ENCODE data around the gene NCKAP5.

Gene NCKAP5

DNA sequence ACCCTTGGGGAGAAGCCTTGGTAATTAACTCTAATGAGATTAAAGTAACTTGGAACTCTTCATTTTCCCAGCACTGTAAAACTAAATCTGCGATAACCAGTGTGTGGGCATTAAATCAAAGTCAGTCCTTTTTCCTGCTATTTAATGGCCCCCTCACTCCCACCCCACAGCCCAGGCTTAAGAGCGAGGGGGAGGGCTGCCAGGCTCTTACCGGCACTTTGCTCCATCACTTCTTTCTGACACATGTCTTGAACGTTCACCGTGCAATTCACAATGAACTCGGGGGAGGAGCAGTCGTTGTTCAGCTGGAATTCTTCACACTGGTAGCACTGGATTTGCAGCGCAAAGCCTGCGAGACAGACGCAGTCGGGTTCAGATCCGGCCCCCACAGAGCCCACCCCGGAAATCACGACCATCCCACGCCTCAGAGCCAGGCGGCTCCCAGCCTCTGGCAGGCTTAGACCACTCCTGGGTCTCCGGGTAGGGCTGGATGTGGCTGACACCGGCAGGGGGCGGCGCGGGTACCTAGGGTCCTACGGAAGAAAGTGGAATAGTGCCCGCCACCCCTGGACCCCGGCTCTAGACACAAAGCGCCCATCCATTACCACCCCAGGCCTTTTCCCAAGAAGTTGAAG, 900.0 kb downstream of the NCKAP5 start:
- Mint-ChIP-seq H3K27me3 (peaks cover 16 to 21% of the 10 kb centered on the region in 2 donors), H3K36me3 (ENCODE audit: insufficient read depth) (no peaks in the 10 kb centered on the region), H3K9me3 (peaks cover 0 to 7% of the 10 kb centered on the region in 2 donors), H3K4me1 (ENCODE audit: low read depth in 2 of 2) (no peaks in the 10 kb centered on the region), H3K4me3 (no peak overlapping the region), H3K27ac (no peak overlapping the region)
- no peak for ATAC-seq (replicated peaks)
- no peak for DNase-seq

DNA sequence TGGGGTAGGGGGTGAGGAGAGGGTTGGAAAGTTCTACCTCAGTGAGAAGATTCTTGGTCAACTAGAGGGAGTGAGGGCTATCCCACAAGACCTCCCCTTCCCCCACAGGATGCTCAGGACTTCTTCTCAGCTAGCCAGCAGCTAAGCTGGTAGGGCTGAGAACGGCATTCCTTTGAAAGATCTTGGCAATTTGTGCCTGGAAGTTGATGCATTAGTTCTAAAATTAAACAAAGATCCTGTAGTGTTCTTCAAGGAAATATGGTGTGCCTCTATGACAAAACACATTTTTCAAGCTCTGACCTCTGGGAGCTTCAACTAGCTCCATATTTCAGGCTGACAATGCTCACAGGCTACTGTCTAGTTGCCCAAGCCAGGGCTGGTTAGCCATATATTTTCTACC, 900.6 kb downstream of the NCKAP5 start:
- H3K27me3 Mint-ChIP-seq: peaks cover 16 to 21% of the 10 kb centered on the region in 2 donors
- H3K36me3 Mint-ChIP-seq (ENCODE audit: insufficient read depth): no peaks in the 10 kb centered on the region
- ATAC-seq (replicated peaks) (no peak), DNase-seq (no peak)
- no peaks in the 10 kb centered on the region for H3K4me1 Mint-ChIP-seq (ENCODE audit: low read depth in 2 of 2)
- peaks cover 0 to 7% of the 10 kb centered on the region in 2 donors for H3K9me3 Mint-ChIP-seq
- H3K4me3 Mint-ChIP-seq: no peak overlapping the region
- H3K27ac Mint-ChIP-seq: no peak overlapping the region

DNA sequence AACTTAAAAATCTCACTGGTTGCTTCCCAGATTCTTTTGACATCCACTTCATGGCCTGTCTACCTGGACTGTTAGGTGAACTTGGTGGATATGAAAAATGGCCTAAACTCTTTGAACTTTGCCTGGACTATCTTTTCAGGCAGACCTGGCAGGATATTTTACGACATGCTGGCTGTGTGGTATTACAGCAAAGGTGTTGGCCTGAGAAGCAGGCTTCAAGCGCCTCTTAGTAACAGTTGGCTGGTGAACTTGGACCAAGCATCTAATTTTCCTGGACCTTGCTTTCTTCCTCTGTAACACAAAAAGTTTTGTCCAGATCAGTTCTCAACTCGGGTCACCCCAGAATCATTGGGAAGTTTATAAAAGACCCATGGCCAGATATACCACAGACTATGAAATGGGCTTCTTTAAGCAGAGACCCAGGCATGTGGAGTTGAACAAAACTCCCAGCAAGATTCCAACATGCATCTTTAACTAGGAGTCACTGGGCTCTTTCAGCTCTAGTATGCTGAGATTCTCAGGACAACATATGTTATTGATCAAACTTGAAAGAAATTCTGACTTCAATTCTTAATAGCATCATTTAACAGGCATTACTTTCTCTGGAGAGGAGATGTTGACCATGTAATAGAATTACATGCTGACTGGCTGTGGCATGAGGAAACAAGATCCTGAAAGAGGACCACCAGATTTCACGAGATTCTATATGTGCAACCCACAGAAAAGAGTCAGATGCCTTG, 902.7 kb downstream of the NCKAP5 start:
- no peaks in the 10 kb centered on the region for H3K4me1 Mint-ChIP-seq (ENCODE audit: low read depth in 2 of 2)
- no peak for DNase-seq
- no peak overlapping the region for H3K27ac Mint-ChIP-seq
- H3K9me3 Mint-ChIP-seq: no peaks in the 10 kb centered on the region
- no peak for ATAC-seq (replicated peaks)
- H3K4me3 Mint-ChIP-seq: no peak overlapping the region
- H3K36me3 Mint-ChIP-seq (ENCODE audit: insufficient read depth): no peaks in the 10 kb centered on the region
- H3K27me3 Mint-ChIP-seq: peaks cover 9 to 11% of the 10 kb centered on the region in 2 donors

DNA sequence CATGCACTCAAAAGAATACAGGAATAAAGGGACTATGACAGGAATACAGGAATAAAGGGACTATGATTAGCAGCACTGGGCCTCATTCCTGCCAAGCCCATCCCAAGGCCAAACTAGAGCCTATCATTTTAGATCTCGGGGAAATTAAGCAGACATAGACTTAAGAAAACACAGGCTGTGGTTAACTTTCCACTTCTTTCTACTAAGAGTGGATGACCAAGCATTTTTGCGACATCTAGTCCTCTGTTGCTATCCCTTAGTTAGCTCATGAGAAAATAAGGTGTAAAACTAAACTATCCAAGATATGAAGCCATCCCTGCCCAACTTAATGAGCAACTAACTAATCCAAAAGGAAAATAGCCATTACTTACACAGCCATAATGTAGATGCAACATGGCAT, 904.2 kb downstream of the NCKAP5 start:
- no peak overlapping the region for H3K27ac Mint-ChIP-seq
- peaks cover 9% of the 10 kb centered on the region in 2 donors for H3K27me3 Mint-ChIP-seq
- no peak for ATAC-seq (replicated peaks)
- H3K4me3 Mint-ChIP-seq: no peak overlapping the region
- no peaks in the 10 kb centered on the region for H3K36me3 Mint-ChIP-seq (ENCODE audit: insufficient read depth)
- no peak for DNase-seq
- peaks cover 0 to 2% of the 10 kb centered on the region in 2 donors for H3K9me3 Mint-ChIP-seq
- H3K4me1 Mint-ChIP-seq (ENCODE audit: low read depth in 2 of 2): no peaks in the 10 kb centered on the region

DNA sequence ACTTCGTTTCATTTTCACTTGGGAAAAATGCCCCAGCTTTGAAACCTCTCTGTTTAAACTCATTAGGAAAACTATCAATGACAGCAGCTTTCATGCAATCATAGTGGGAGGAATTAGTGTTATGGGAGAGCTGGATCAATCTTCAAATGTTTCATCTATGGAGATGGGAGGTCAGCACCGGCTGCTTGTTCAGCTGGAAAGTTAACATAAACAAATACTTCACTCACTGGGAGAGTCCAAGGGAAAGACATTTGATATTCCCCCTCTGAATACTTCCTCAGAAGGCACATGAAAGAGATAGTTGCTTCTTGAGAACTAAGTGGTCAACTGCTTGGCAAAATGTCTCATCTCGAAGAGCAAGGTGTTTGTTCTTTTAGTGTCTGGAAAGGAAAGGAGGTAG, 905.5 kb downstream of the NCKAP5 start:
- Mint-ChIP-seq H3K36me3 (ENCODE audit: insufficient read depth) (no peaks in the 10 kb centered on the region), H3K27ac (no peak overlapping the region), H3K27me3 (no peaks in the 10 kb centered on the region), H3K9me3 (peaks cover 0 to 8% of the 10 kb centered on the region in 2 donors), H3K4me3 (no peak overlapping the region), H3K4me1 (ENCODE audit: low read depth in 2 of 2) (no peaks in the 10 kb centered on the region)
- ATAC-seq (replicated peaks) (no peak), DNase-seq (no peak)

DNA sequence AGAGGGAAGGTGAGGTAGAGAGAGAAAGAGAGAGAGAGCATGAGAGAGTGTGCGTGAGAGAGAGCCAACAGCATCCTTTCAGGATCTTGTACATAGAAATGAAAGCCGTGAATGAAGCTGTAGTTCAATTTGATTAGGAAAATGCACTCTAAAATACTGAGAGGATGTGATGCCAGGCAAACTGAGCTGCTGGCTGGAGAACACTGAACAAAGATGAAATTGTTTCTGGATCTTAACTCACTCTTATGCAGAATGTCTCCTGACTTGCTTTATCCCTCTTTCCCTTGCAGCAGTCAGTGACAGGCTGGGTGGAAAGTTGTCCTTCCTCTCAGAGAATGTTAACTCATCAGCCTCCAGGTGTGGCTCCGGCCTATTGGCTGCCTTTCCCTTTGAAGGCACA, 908.9 kb downstream of the NCKAP5 start:
- ATAC-seq (replicated peaks): no peak
- H3K27me3 Mint-ChIP-seq: no peaks in the 10 kb centered on the region
- peaks cover 0 to 13% of the 10 kb centered on the region in 2 donors for H3K9me3 Mint-ChIP-seq
- H3K4me3 Mint-ChIP-seq: no peak overlapping the region
- no peak for DNase-seq
- no peaks in the 10 kb centered on the region for H3K4me1 Mint-ChIP-seq (ENCODE audit: low read depth in 2 of 2)
- no peak overlapping the region for H3K27ac Mint-ChIP-seq
- no peaks in the 10 kb centered on the region for H3K36me3 Mint-ChIP-seq (ENCODE audit: insufficient read depth)

DNA sequence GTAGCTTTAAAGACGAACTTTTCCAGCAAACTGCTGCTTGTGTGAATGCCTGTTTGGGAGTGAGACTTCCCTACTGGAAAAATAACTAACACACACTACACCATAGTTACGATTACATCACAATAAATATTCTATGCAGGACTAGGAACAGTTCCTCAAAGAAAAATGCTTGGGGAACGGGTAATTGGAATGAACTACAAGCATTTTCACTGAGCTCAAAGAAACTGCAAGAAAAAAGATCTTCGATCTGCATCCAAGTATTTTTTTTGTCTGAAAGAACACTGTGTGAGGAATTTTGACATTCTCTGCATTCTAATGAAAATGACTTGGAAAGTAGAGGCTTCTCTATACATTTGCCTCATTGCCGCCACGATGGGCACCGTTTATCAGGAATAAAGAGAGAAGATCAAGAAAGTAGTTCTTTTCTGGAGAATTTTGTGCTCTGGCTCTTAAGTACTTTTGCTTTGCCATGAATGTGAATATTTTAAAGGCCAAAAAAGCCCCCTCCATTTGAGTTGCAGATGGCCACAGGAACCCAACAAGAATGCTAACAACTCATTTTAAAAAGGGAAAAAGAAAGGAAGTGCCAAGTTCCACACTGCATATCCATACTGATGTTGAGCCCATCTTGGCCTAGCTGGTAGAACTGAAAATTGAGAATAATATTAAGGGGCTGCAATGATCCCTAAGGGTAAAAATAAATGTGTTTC, 911.8 kb downstream of the NCKAP5 start:
- Mint-ChIP-seq H3K36me3 (ENCODE audit: insufficient read depth) (peaks cover under 1% of the 10 kb centered on the region), H3K4me1 (ENCODE audit: low read depth in 2 of 2) (no peaks in the 10 kb centered on the region), H3K9me3 (peaks cover 0 to 21% of the 10 kb centered on the region in 2 donors), H3K27ac (no peak overlapping the region), H3K27me3 (no peaks in the 10 kb centered on the region), H3K4me3 (no peak overlapping the region)
- ATAC-seq (replicated peaks) (no peak), DNase-seq (no peak)

DNA sequence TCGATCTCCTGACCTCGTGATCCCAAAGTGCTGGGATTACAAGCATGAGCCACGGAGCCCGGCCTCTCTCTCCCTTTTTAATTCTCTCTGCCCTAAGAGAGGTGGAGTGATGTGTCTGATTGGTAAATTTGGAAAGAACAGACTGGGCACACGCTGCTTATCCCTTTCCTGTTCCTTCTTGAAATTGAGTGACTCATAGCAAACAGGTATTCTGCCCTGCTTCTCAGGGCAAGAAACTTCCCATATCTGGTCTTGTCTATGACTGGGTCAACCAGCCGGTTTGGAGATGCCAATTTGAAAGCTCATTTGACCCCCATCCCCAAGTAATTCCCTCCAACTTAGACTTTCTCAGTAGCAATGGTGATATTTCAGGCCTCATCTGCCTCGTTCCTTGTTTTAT, 913.3 kb downstream of the NCKAP5 start:
- Mint-ChIP-seq H3K36me3 (ENCODE audit: insufficient read depth) (peaks cover 2% of the 10 kb centered on the region), H3K27me3 (no peaks in the 10 kb centered on the region), H3K4me1 (ENCODE audit: low read depth in 2 of 2) (no peaks in the 10 kb centered on the region), H3K4me3 (no peak overlapping the region), H3K27ac (no peak overlapping the region), H3K9me3 (peaks cover 0 to 19% of the 10 kb centered on the region in 2 donors)
- DNase-seq: no peak
- ATAC-seq (replicated peaks): no peak

DNA sequence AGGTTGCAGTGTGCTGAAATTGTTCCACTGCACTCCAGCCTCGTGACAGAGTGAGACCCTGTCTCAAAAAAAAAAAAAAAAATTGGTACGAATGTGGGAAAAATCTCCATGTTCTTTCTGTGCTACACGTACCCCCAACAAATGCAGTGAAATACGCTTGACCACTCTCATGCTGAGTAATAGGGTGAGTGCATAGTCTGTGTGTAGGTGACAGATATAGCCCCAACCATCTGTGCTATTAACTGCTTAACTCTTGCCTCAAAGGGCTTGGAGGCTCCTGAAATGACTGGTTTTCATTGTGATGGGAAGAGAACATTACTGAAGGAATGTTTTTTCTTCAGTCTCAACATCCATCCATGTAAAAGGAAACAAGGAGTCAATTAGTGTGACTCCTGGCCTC, 913.9 kb downstream of the NCKAP5 start:
- Mint-ChIP-seq H3K9me3 (peaks cover 0 to 19% of the 10 kb centered on the region in 2 donors), H3K36me3 (ENCODE audit: insufficient read depth) (peaks cover 2% of the 10 kb centered on the region), H3K4me1 (ENCODE audit: low read depth in 2 of 2) (no peaks in the 10 kb centered on the region), H3K4me3 (no peak overlapping the region), H3K27me3 (no peaks in the 10 kb centered on the region), H3K27ac (no peak overlapping the region)
- no peak for ATAC-seq (replicated peaks)
- DNase-seq: no peak

DNA sequence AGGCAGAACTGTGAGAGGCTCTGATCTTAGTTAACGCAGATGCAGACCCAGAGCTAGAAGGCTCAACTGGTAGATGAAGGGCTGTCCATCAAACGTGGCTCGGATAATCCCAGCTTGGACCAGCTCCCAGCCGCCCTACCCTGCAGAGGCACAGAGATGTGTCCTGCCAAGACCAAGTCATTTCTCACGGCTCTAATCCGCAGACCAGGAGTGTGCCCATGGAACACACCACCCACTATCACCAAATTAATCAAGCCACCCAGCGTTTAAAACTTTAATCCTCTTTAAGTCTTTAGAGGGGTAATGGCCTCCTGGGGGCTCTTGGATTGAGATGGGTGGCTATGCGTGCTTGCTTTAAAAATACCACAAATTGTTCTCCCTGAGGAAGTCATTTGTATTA, 915.8 kb downstream of the NCKAP5 start:
- Mint-ChIP-seq H3K27me3 (peaks cover 0 to 7% of the 10 kb centered on the region in 2 donors), H3K4me1 (ENCODE audit: low read depth in 2 of 2) (no peaks in the 10 kb centered on the region), H3K27ac (no peak overlapping the region), H3K4me3 (no peak overlapping the region), H3K9me3 (peaks cover 8 to 11% of the 10 kb centered on the region in 2 donors), H3K36me3 (ENCODE audit: insufficient read depth) (peaks cover 2% of the 10 kb centered on the region)
- ATAC-seq (replicated peaks): no peak
- DNase-seq: no peak

DNA sequence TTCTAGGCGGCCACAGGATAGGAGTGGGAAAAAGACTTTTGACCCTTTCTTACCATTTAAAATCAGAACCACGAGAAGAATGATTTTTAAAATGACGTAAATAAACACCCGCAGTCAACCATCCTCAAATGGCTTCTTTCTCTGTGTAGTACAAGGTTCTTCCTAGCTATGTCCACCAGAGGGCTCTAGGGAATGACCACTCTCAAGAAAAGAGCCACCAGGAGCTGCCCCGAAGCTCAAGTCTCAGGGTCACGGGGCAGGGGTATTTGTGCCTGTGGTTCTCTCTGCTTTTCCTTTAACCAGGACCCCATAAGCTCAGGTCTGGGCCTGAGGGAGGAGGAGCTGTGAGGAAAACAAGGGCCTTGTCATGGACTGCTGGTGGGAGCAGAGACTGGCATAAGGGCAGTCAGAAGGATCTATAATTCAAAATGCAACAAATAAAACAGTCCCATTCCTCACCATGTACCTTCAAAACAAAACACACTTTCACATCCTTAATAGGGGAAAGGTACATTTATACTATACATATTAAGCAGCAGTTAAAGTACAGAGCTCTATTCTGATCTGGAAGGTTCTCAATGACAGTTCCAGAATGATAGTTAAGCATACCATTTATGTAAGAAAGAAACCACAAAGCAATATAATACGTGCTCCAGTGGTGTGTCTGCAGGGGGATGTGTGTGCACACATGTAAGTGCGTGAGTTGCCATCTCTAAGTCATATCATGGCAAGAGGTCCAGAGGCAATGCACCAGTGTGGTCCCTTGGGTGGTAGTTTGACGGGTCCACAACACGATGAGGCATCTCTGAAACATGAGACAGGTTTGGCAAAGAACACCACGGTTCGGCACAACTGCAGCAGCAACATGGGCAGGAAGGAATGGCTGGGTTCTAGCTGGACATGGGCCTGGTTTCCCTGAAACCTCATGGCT, 916.9 kb downstream of the NCKAP5 start:
- no peak overlapping the region for H3K27ac Mint-ChIP-seq
- peaks cover 2% of the 10 kb centered on the region for H3K36me3 Mint-ChIP-seq (ENCODE audit: insufficient read depth)
- peaks cover 8 to 11% of the 10 kb centered on the region in 2 donors for H3K9me3 Mint-ChIP-seq
- H3K27me3 Mint-ChIP-seq: peaks cover 0 to 7% of the 10 kb centered on the region in 2 donors
- ATAC-seq (replicated peaks): no peak
- no peak overlapping the region for H3K4me3 Mint-ChIP-seq
- no peak for DNase-seq
- no peaks in the 10 kb centered on the region for H3K4me1 Mint-ChIP-seq (ENCODE audit: low read depth in 2 of 2)

DNA sequence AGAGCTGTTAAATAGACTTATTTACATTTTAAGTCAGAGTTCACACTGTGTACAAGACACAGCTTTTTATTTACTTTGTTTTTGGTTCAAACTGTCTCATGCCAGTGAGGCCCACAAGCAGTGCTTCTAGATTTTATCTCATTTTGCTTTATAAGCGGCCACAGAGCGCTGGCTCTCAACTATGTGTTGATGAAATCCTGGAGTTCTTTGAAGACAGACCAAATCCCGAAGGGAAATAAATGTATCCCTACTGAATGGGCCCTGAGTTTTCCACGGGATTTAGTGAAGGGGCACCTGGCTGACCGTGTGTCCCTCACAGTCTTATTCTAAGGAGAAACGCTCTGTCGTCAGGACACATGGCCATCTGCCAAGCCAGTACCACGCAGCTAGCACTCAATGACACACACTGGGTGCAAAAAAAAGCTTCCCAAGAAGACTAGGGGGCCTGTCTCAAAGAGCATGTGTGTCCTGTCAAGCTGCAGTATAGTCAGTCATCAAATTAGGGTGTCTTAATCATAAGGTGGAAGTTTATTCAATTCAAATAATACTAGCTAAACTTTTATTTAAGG, 921.6 kb downstream of the NCKAP5 start:
- Mint-ChIP-seq H3K4me3 (no peak overlapping the region), H3K36me3 (ENCODE audit: insufficient read depth) (peaks cover 2% of the 10 kb centered on the region), H3K9me3 (peaks cover 3 to 8% of the 10 kb centered on the region in 2 donors), H3K27ac (no peak overlapping the region), H3K27me3 (peaks cover 0 to 7% of the 10 kb centered on the region in 2 donors), H3K4me1 (ENCODE audit: low read depth in 2 of 2) (peaks cover 0 to 4% of the 10 kb centered on the region in 2 donors)
- DNase-seq (no peak), ATAC-seq (replicated peaks) (no peak)
